ENCODE results near the gene BRD7. TPM values are rescaled to one million over a fixed set of nuclear protein-coding genes. Genes with fewer than 3 reads are reported as not detected.
A peak's percentile ranks its signal among the peaks of the same experiment; 100 is the strongest.

The BRD7 gene
- total RNA-seq, 3 donors from 2014 or later, result 50.8 to 79.6 (median 56.1) TPM

DNA sequence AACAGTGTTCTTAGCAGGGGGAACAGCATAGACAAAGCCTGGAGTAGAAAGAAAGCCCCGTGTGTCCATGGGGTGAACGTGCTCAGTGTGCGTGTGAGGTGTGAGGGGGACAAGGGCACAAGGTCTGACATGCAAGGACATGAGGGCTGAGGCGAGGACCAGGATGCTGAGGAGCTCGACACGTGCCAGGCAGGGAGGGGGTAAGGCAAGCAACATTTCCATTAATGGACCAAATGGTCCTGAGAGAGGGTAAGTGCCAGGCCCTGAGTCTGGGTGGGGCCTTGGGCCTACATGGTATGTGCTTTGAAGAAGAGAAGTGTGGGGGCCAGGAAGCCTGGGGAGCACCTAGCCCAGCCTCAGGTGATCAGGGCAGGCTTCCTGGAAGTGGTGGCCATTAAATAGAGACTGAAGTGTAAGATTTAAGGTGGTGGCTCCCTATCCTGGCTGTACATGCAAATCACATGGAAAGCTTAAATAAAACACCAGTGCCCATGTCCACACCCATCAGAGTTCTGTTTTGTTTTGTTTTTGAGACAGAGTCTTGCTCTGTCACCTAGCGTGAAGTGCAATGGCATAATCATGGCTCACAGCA, 73.2 kb downstream of the BRD7 start:
- no peaks in the 10 kb centered on the region for H3K36me3 ChIP-seq (ENCODE audit: low read depth)
- TF ChIP-seq, protein P1, sequence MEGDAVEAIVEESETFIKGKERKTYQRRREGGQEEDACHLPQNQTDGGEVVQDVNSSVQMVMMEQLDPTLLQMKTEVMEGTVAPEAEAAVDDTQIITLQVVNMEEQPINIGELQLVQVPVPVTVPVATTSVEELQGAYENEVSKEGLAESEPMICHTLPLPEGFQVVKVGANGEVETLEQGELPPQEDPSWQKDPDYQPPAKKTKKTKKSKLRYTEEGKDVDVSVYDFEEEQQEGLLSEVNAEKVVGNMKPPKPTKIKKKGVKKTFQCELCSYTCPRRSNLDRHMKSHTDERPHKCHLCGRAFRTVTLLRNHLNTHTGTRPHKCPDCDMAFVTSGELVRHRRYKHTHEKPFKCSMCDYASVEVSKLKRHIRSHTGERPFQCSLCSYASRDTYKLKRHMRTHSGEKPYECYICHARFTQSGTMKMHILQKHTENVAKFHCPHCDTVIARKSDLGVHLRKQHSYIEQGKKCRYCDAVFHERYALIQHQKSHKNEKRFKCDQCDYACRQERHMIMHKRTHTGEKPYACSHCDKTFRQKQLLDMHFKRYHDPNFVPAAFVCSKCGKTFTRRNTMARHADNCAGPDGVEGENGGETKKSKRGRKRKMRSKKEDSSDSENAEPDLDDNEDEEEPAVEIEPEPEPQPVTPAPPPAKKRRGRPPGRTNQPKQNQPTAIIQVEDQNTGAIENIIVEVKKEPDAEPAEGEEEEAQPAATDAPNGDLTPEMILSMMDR (IDR thresholded peaks at IDR 0.05), result no peak

DNA sequence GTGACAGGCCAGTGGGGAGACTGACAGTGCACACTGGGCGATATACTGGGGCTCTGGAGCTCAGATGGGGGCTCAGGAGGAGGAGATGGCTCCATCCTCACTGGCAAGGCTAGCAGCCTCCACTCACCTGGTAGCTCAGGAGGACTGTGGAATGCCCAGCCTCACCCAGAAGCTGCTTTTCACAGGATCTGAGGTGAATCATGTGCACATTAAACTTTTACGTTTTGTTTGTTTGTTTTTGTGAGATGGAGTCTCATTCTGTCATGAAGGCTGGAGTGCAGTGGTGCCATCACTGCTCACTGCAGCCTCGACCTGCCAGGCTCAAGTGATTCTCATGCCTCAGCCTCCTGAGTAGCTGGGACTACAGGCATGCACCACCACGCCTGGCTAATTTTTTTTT, 73.8 kb downstream of the BRD7 start:
- DNase-seq (peak in 2 of 3 donors; percentile 2 to 4), ATAC-seq (no peak)
- intact Hi-C loops (cut with DNase I, micrococcal nuclease), result no loop called here
- Histone ChIP-seq H3K4me3 (no peak overlapping the region), H3K9me3 (no peaks in the 10 kb centered on the region), H3K4me1 (ENCODE audit: low read depth) (no peaks in the 10 kb centered on the region), H3K36me3 (ENCODE audit: low read depth) (no peaks in the 10 kb centered on the region)
- TF ChIP-seq, protein P1 (IDR thresholded peaks at IDR 0.05), result no peak

More for the DNA sequence above, 73.2 kb downstream of the BRD7 start:
- ATAC-seq (no peak), DNase-seq (peak in 1 of 3 donors; percentile 28)
- no peaks in the 10 kb centered on the region for H3K9me3 ChIP-seq
- intact Hi-C loops (cut with DNase I, micrococcal nuclease), result no loop called here
- no peak overlapping the region for H3K4me3 ChIP-seq
- H3K4me1 ChIP-seq (ENCODE audit: low read depth), result no peaks in the 10 kb centered on the region

DNA sequence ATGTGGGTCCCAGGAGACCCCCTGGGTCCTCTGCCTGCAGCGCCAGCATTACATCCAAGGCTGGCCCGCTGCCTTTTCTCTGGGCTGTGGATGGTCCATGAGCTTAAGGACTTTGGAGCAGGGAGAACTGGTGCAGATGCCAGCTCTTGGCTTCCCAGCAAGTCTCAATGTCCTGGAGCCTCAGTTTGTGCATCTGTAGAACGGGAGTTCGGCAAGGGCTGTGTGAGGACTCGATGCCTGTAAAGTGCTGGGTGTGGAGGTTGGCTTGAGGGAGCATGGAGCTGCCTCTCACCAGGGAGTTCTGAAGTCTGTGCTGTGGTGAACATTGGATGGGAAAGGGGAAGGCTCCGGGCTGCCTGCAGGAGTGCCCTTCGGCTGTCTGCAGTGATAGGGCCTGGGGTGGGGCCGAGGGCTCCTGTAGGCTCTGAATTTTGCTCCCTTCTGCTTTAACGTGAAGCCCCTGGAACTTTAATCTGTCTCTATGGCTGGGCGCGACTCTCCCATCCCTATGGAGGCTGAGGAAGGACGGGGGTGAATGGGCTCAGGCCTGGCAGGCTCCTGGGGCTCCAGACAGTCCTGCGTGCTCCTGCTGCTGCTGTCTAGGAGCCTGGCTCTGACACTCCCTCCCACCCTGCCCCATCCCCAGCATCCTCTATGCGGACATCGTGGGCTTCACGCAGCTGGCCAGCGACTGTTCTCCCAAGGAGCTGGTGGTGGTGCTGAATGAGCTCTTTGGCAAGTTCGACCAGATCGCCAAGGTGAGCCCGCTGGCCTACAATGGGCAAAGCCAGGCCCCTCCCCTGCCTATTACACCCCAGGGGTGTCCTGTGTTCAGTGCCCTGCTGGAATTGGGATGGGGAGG, 74.6 kb downstream of the BRD7 start:
- ATAC-seq, result no peak
- intact Hi-C loops (cut with DNase I, micrococcal nuclease), result no loop called here
- TF ChIP-seq, protein P1 (IDR thresholded peaks at IDR 0.05), result no peak
- DNase-seq, result peak in 2 of 3 donors; percentile 10 to 32
- no peak overlapping the region for H3K4me3 ChIP-seq
- no peaks in the 10 kb centered on the region for H3K36me3 ChIP-seq (ENCODE audit: low read depth)
- no peaks in the 10 kb centered on the region for H3K9me3 ChIP-seq
- H3K4me1 ChIP-seq (ENCODE audit: low read depth), result no peaks in the 10 kb centered on the region

DNA sequence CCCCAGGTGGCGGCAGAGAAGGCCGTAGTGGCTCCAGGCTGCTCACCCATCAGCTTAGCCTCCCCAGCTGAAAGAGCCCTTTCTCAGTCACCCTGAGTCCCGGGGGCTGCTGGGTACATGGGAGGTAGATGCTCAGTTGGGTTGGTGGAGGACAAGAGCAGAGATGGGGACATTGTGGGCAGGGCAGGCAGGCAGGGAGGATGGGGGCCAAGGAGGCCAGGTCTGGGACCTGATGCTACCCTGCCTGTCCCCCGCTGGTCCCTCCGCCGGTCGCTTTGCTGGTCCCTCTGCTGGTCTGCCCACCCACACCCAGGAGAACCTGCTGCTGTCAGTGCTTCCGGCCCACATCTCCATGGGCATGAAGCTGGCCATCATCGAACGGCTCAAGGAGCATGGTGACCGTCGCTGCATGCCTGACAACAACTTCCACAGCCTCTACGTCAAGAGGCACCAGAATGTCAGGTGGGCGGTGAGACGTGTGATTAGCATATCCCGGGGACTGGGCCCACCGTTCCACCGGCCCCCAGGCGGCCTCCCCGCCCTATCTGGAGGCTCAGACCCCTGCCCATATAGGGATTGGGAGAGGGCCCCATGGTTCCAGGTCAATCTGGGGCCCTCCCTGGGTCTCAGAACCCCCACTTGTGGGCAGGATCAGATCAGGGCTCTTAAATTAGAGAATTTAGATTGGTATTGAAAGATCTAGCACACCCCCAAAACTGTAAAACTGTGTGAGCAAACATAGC, 75.6 kb downstream of the BRD7 start:
- Histone ChIP-seq H3K36me3 (ENCODE audit: low read depth) (no peaks in the 10 kb centered on the region), H3K4me1 (ENCODE audit: low read depth) (no peaks in the 10 kb centered on the region), H3K9me3 (no peaks in the 10 kb centered on the region), H3K4me3 (no peak overlapping the region)
- ATAC-seq, result no peak
- TF ChIP-seq, protein P1 (IDR thresholded peaks at IDR 0.05), result no peak
- peak in 1 of 3 donors; percentile 46 for DNase-seq
- intact Hi-C loops (cut with DNase I, micrococcal nuclease), result no loop called here

DNA sequence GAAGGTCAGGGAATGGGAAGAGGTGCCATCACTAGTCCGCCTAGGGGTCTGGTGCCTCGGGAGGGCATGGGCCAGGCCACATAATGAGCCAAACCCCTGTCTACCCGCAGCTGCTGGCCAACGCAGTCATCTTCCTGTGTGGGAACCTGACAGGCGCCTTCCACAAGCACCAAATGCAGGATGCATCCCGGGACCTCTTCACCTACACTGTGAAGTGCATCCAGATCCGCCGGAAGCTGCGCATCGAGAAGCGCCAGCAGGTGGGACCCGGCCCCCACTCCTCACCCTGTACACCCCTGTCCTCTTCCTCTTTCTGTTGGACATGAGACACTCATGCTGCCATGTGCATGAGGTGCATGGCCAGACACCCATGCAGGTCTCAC, 76.2 kb downstream of the BRD7 start:
- DNase-seq, result no peak
- no peak overlapping the region for H3K4me3 ChIP-seq
- ATAC-seq, result no peak
- H3K4me1 ChIP-seq (ENCODE audit: low read depth), result no peaks in the 10 kb centered on the region
- TF ChIP-seq, protein P1 (IDR thresholded peaks at IDR 0.05), result no peak
- no peaks in the 10 kb centered on the region for H3K36me3 ChIP-seq (ENCODE audit: low read depth)
- intact Hi-C loops (cut with DNase I, micrococcal nuclease), result no loop called here
- no peaks in the 10 kb centered on the region for H3K9me3 ChIP-seq
